GM18951 (cell line): ENCODE results near the gene PKP1.

Source experiments
- POLR2A ChIP-seq: IDR thresholded peaks from 4 replicates; pipeline ENCODE4 v1.6.1; 2011; ENCODE audit warnings: mild to moderate bottlenecking; ENCODE audit not compliant: insufficient read length, insufficient read depth; ENCODE audit errors: extremely low read depth
- in situ Hi-C: fragments of 300-500 bp; cut with MboI; formaldehyde crosslinking; loops from one replicate; pipeline ENCODE4 v1.12.0; 2022; ENCODE audit warnings: low sequenced_read_pairs, mixed read lengths, inconsistent platforms; ENCODE audit not compliant: unreplicated experiment

PKP1 gene

GRCh38 chr1:201298396-201299381, 15.4 kb downstream of the PKP1 start:
- TF ChIP-seq POLR2A = no peak
- in situ Hi-C loops = no loop called here

- no peak for TF ChIP-seq POLR2A
- in situ Hi-C loops = no loop called here
Measured at GRCh38 chr1:201299968-201300367, 16.7 kb downstream of the PKP1 start.

GRCh38 chr1:201300641-201301040, 17.3 kb downstream of the PKP1 start:
- TF ChIP-seq POLR2A = no peak
- in situ Hi-C loops = no loop called here

- TF ChIP-seq POLR2A = no peak
- in situ Hi-C loops = no loop called here
Measured at GRCh38 chr1:201302163-201303152, 19.2 kb downstream of the PKP1 start.

- in situ Hi-C loops = no loop called here
- TF ChIP-seq POLR2A = no peak
Measured at GRCh38 chr1:201304126-201304525, 20.8 kb downstream of the PKP1 start.

GRCh38 chr1:201305815-201306214, 22.5 kb downstream of the PKP1 start:
- in situ Hi-C loops = no loop called here
- TF ChIP-seq POLR2A = no peak

GRCh38 chr1:201307231-201307630, 23.9 kb downstream of the PKP1 start:
- no peak for TF ChIP-seq POLR2A
- in situ Hi-C loops = no loop called here

- no peak for TF ChIP-seq POLR2A
- in situ Hi-C loops = no loop called here
Measured at GRCh38 chr1:201307760-201308499, 24.6 kb downstream of the PKP1 start.

GRCh38 chr1:201309416-201309815, 26.1 kb downstream of the PKP1 start:
- in situ Hi-C loops = no loop called here
- no peak for TF ChIP-seq POLR2A

GRCh38 chr1:201310251-201310985, 27.1 kb downstream of the PKP1 start:
- in situ Hi-C loops = no loop called here

GRCh38 chr1:201310986-201311355, 27.7 kb downstream of the PKP1 start:
- TF ChIP-seq POLR2A = no peak
- in situ Hi-C loops = no loop called here

More at GRCh38 chr1:201310251-201310985, 27.1 kb downstream of the PKP1 start:
- no peak for TF ChIP-seq POLR2A
